MM.1S (cell line): ENCODE measurements around the gene GNPAT.

Source experiments
- DNase-seq: peaks from one replicate; pipeline ENCODE4 v3.0.0-alpha.2; 2015
- H2AFZ ChIP-seq: fragments of 300-600 bp; sonication (generic); 2 replicates; pipeline ENCODE4 v1.6.0; 2016; ENCODE audit warnings: antibody characterized with exemption, low read length
- H3F3A ChIP-seq: fragments of 300-600 bp; sonication (generic); 2 replicates; pipeline ENCODE4 v1.6.1; 2016; ENCODE audit warnings: mild to moderate bottlenecking, antibody characterized with exemption, low read length, moderate library complexity, mixed read lengths; ENCODE audit not compliant: insufficient read depth
- H3K27ac ChIP-seq: fragments of 300-600 bp; sonication (generic); 2 replicates; pipeline ENCODE4 v1.5.1; 2016; ENCODE audit warnings: mild to moderate bottlenecking, low read length
- H3K27me3 ChIP-seq: fragments of 300-600 bp; sonication (generic); replicated peaks from 2 replicates; pipeline ENCODE4 v1.6.0; 2016; ENCODE audit warnings: low read length; ENCODE audit not compliant: insufficient read depth
- H3K36me3 ChIP-seq: fragments of 300-600 bp; sonication (generic); replicated peaks from 2 replicates; pipeline ENCODE4 v1.6.1; 2016; ENCODE audit warnings: mild to moderate bottlenecking, low read length, mixed read lengths; ENCODE audit not compliant: insufficient read depth
- H3K4me1 ChIP-seq: fragments of 300-600 bp; sonication (generic); 2 replicates; pipeline ENCODE4 v1.6.1; 2016; ENCODE audit warnings: low read length, mixed read lengths
- H3K4me2 ChIP-seq: fragments of 300-600 bp; sonication (generic); 2 replicates; pipeline ENCODE4 v1.6.0; 2016; ENCODE audit warnings: low read depth, low read length
- H3K4me3 ChIP-seq: fragments of 300-600 bp; sonication (generic); 2 replicates; pipeline ENCODE4 v1.5.1; 2016; ENCODE audit warnings: low read length, mixed read lengths
- H3K79me2 ChIP-seq: fragments of 300-600 bp; sonication (generic); 2 replicates; pipeline ENCODE4 v1.6.1; 2016; ENCODE audit warnings: mixed run types, low read length, mixed read lengths
- H3K9ac ChIP-seq: fragments of 300-600 bp; sonication (generic); 2 replicates; pipeline ENCODE4 v1.6.1; 2016; ENCODE audit warnings: low read length, mixed read lengths
- H3K9me2 ChIP-seq: fragments of 300-600 bp; sonication (generic); replicated peaks from 2 replicates; pipeline ENCODE4 v1.6.1; 2016; ENCODE audit warnings: mild to moderate bottlenecking, low read length, mixed read lengths; ENCODE audit not compliant: insufficient read depth
- H3K9me3 ChIP-seq: fragments of 300-600 bp; sonication (generic); replicated peaks from 2 replicates; pipeline ENCODE4 v1.6.1; 2016; ENCODE audit warnings: mild to moderate bottlenecking, low read length, mixed read lengths; ENCODE audit not compliant: insufficient read depth
- H4K20me1 ChIP-seq: fragments of 300-600 bp; sonication (generic); 2 replicates; pipeline ENCODE4 v1.6.1; 2016; ENCODE audit warnings: mild to moderate bottlenecking, low read length, moderate library complexity, mixed read lengths; ENCODE audit not compliant: insufficient read depth
- CTCF ChIP-seq: fragments of 300-600 bp; sonication (generic); IDR thresholded peaks from 2 replicates; pipeline ENCODE4 v1.5.1; 2016; ENCODE audit warnings: antibody characterized with exemption, low read length, mixed read lengths
- EZH2 ChIP-seq: fragments of 300-600 bp; sonication (generic); optimal IDR thresholded peaks from 2 replicates; pipeline ENCODE3; 2017; ENCODE audit warnings: low read depth, mild to moderate bottlenecking, antibody characterized with exemption, low read length, mixed read lengths
- EZH2phosphoT487 ChIP-seq: fragments of 300-600 bp; sonication (generic); IDR thresholded peaks from 2 replicates; pipeline ENCODE4 v1.6.1; 2018; ENCODE audit warnings: antibody characterized with exemption, low read length

The GNPAT gene

GRCh38 chr1:231310391-231310934 lies 69.5 kb downstream of the GNPAT start:
- no peaks in the 10 kb centered on the region for H3K4me1 ChIP-seq
- H3K27me3 ChIP-seq, result no peaks in the 10 kb centered on the region
- no peak overlapping the region for H3K27ac ChIP-seq
- H3K36me3 ChIP-seq, result no peaks in the 10 kb centered on the region
- no peaks in the 10 kb centered on the region for H3K9me2 ChIP-seq
- no peaks in the 10 kb centered on the region for H3K9me3 ChIP-seq
- no peak for DNase-seq
- no peaks in the 10 kb centered on the region for H3K79me2 ChIP-seq
- TF ChIP-seq CTCF (no peak), EZH2 (no peak), EZH2phosphoT487 (no peak)
- H3K4me3 ChIP-seq, result no peak overlapping the region
- H3K4me2 ChIP-seq, result no peak overlapping the region
- H3K9ac ChIP-seq, result no peak overlapping the region
- H2AFZ ChIP-seq, result no peak overlapping the region
- no peaks in the 10 kb centered on the region for H3F3A ChIP-seq
- no peaks in the 10 kb centered on the region for H4K20me1 ChIP-seq

- H3F3A ChIP-seq, result no peaks in the 10 kb centered on the region
- H3K79me2 ChIP-seq, result no peaks in the 10 kb centered on the region
- no peaks in the 10 kb centered on the region for H3K36me3 ChIP-seq
- no peak overlapping the region for H2AFZ ChIP-seq
- H3K4me2 ChIP-seq, result no peak overlapping the region
- no peaks in the 10 kb centered on the region for H3K9me3 ChIP-seq
- no peaks in the 10 kb centered on the region for H4K20me1 ChIP-seq
- TF ChIP-seq CTCF (no peak), EZH2 (no peak), EZH2phosphoT487 (no peak)
- H3K4me1 ChIP-seq, result no peaks in the 10 kb centered on the region
- no peak for DNase-seq
- no peak overlapping the region for H3K27ac ChIP-seq
- H3K4me3 ChIP-seq, result no peak overlapping the region
- H3K9me2 ChIP-seq, result no peaks in the 10 kb centered on the region
- no peak overlapping the region for H3K9ac ChIP-seq
- H3K27me3 ChIP-seq, result no peaks in the 10 kb centered on the region
Observed at GRCh38 chr1:231311720-231312431, 70.9 kb downstream of the GNPAT start.

- H3K36me3 ChIP-seq, result no peaks in the 10 kb centered on the region
- no peak overlapping the region for H3K9ac ChIP-seq
- no peak overlapping the region for H3K27ac ChIP-seq
- no peaks in the 10 kb centered on the region for H3K79me2 ChIP-seq
- H2AFZ ChIP-seq, result no peak overlapping the region
- no peak overlapping the region for H3K4me3 ChIP-seq
- no peak for TF ChIP-seq CTCF
- TF ChIP-seq EZH2, result no peak
- TF ChIP-seq EZH2phosphoT487, result no peak
- H3F3A ChIP-seq, result no peaks in the 10 kb centered on the region
- H3K9me3 ChIP-seq, result no peaks in the 10 kb centered on the region
- DNase-seq, result no peak
- H3K4me1 ChIP-seq, result no peaks in the 10 kb centered on the region
- no peaks in the 10 kb centered on the region for H3K9me2 ChIP-seq
- H4K20me1 ChIP-seq, result no peaks in the 10 kb centered on the region
- H3K27me3 ChIP-seq, result no peaks in the 10 kb centered on the region
- no peak overlapping the region for H3K4me2 ChIP-seq
Observed at GRCh38 chr1:231312432-231312788, 71.4 kb downstream of the GNPAT start.
